ENCODE results near the gene WDR38.
"Not testable (repeated sequence)": the region's sequence is repeated elsewhere in the genome, so short reads cannot be mapped to it uniquely, and the experiment has no call there.

WDR38 gene

GRCh38 chr9:124834591-124834990 is 18.7 kb upstream of the WDR38 start:
- DNase-seq (ENCODE audit: low read depth) = no peak

- DNase-seq (ENCODE audit: low read depth) = no peak
Observed at GRCh38 chr9:124835026-124835557, 18.2 kb upstream of the WDR38 start.

GRCh38 chr9:124838132-124838531 is 15.1 kb upstream of the WDR38 start:
- DNase-seq (ENCODE audit: low read depth) = not testable (repeated sequence)

GRCh38 chr9:124838567-124839275 is 14.5 kb upstream of the WDR38 start:
- DNase-seq (ENCODE audit: low read depth) = not testable (repeated sequence)

- no peak for DNase-seq (ENCODE audit: low read depth)
Observed at GRCh38 chr9:124839612-124840299, 13.5 kb upstream of the WDR38 start.

GRCh38 chr9:124840300-124840833 is 12.9 kb upstream of the WDR38 start:
- DNase-seq (ENCODE audit: low read depth) = no peak

- no peak for DNase-seq (ENCODE audit: low read depth)
Observed at GRCh38 chr9:124841075-124841821, 12.0 kb upstream of the WDR38 start.

GRCh38 chr9:124843456-124844034 is 9.7 kb upstream of the WDR38 start:
- no peak for DNase-seq (ENCODE audit: low read depth)

- no peak for DNase-seq (ENCODE audit: low read depth)
Observed at GRCh38 chr9:124844291-124844690, 9.0 kb upstream of the WDR38 start.

GRCh38 chr9:124846467-124846866 is 6.8 kb upstream of the WDR38 start:
- not testable (repeated sequence) for DNase-seq (ENCODE audit: low read depth)

GRCh38 chr9:124846969-124847368 is 6.3 kb upstream of the WDR38 start:
- DNase-seq (ENCODE audit: low read depth) = no peak

- no peak for DNase-seq (ENCODE audit: low read depth)
Observed at GRCh38 chr9:124849801-124850200, 3.5 kb upstream of the WDR38 start.

- DNase-seq (ENCODE audit: low read depth) = no peak
Observed at GRCh38 chr9:124852121-124852828, 985 bp upstream of the WDR38 start.

- DNase-seq (ENCODE audit: low read depth) = no peak
Observed at GRCh38 chr9:124853605-124854143, 414 bp downstream of the WDR38 start.

- no peak for DNase-seq (ENCODE audit: low read depth)
Observed at GRCh38 chr9:124854161-124854560, 901 bp downstream of the WDR38 start.

GRCh38 chr9:124854822-124855221 is 1.6 kb downstream of the WDR38 start:
- DNase-seq (ENCODE audit: low read depth) = no peak

GRCh38 chr9:124855566-124855943 is 2.3 kb downstream of the WDR38 start:
- no peak for DNase-seq (ENCODE audit: low read depth)

GRCh38 chr9:124855944-124856765 is 2.9 kb downstream of the WDR38 start:
- DNase-seq (ENCODE audit: low read depth) = peak; percentile 15

GRCh38 chr9:124857533-124858162 is 4.4 kb downstream of the WDR38 start:
- DNase-seq (ENCODE audit: low read depth) = no peak
